Caco-2 (cell line): ENCODE results near the gene P2RX2. TPM values are rescaled to one million over a fixed set of nuclear protein-coding genes. Genes with fewer than 3 reads are reported as not detected.

Experiments used
- BruUV-seq: library from RNA; stranded (reverse); fragments of 400-500 nt; replicated peaks from 2 replicates; lab custom pipeline; 2021; lab: Mats Ljungman, UMichigan
- CTCF ChIA-PET: fragments of 300-600 bp; sonication (Branson Sonifier 250); formaldehyde crosslinking; loops from one replicate; lab custom pipeline; 2022; ENCODE audit warnings: antibody characterized with exemption; lab: Charles Lee
- POLR2A ChIA-PET: fragments of 300-600 bp; sonication (Branson Sonifier 250); formaldehyde crosslinking; loops from one replicate; lab custom pipeline; 2022; ENCODE audit warnings: antibody characterized with exemption; lab: Charles Lee
- DNase-seq, 2 experiments: peaks; one replicate each; pipeline versions ENCODE4 v3.0.0 to v3.0.0-alpha.2; 2020 to 2022
- H3K27me3 ChIP-seq: replicated peaks from 2 replicates; pipeline ENCODE4 v1.6.0; 2011; ENCODE audit warnings: low read length; ENCODE audit not compliant: control insufficient read depth, insufficient read depth
- H3K36me3 ChIP-seq: 2 replicates; pipeline ENCODE4 v1.5.1; 2011; ENCODE audit warnings: low read length; ENCODE audit not compliant: control insufficient read depth, insufficient read depth
- H3K4me1 ChIP-seq: fragments of 250-450 bp; sonication (Bioruptor Pico); 2 replicates; pipeline ENCODE4 v1.5.1; 2020; ENCODE audit warnings: mild to moderate bottlenecking
- H3K4me3 ChIP-seq: 2 replicates; pipeline ENCODE4 v1.5.1; 2011; ENCODE audit warnings: low read depth, mild to moderate bottlenecking, control low read depth, low read length
- H3K9me3 ChIP-seq: fragments of 250-450 bp; sonication (Bioruptor Pico); 2 replicates; pipeline ENCODE4 v1.5.1; 2020; ENCODE audit warnings: mild to moderate bottlenecking, moderate library complexity
- H3K27ac Mint-ChIP-seq: one replicate; pipeline ENCODE4 v1.8.0; 2022; ENCODE audit warnings: mixed read lengths; ENCODE audit not compliant: unreplicated experiment
- H3K27me3 Mint-ChIP-seq: one replicate; pipeline ENCODE4 v1.8.0; 2022; ENCODE audit warnings: mixed read lengths; ENCODE audit not compliant: insufficient read depth, unreplicated experiment
- H3K36me3 Mint-ChIP-seq: one replicate; pipeline ENCODE4 v1.8.0; 2022; ENCODE audit warnings: mild to moderate bottlenecking, mixed read lengths; ENCODE audit not compliant: insufficient read depth, unreplicated experiment
- H3K4me1 Mint-ChIP-seq: one replicate; pipeline ENCODE4 v1.8.0; 2022; ENCODE audit warnings: low read depth, mixed read lengths; ENCODE audit not compliant: unreplicated experiment
- H3K4me3 Mint-ChIP-seq: one replicate; pipeline ENCODE4 v1.8.0; 2022; ENCODE audit warnings: mild to moderate bottlenecking, moderate library complexity, mixed read lengths; ENCODE audit not compliant: unreplicated experiment
- H3K9me3 Mint-ChIP-seq: one replicate; pipeline ENCODE4 v1.8.0; 2022; ENCODE audit warnings: mixed read lengths; ENCODE audit not compliant: unreplicated experiment
- CTCF ChIP-seq, 2 experiments: fragments of 200-600 bp in 1 of 2; IDR thresholded peaks; 1 replicate in 1 of 2; 2 replicates in 1 of 2; pipeline versions ENCODE4 v1.5.1 to v1.8.0; 2011 to 2022; ENCODE audit warnings: antibody characterized with exemption in 1 of 2, control low read depth in 1 of 2, inconsistent platforms in 1 of 2, low read depth in 1 of 2, low read length in 1 of 2, mild to moderate bottlenecking in 1 of 2, moderate library complexity in 1 of 2; ENCODE audit not compliant: insufficient read depth in 1 of 2, severe bottlenecking in 1 of 2, unreplicated experiment in 1 of 2
- intact Hi-C: fragments of 100-400 bp; cut with micrococcal nuclease; formaldehyde crosslinking; loops from one replicate; pipeline ENCODE4 v1.10.0; 2022; ENCODE audit not compliant: unreplicated experiment
- total RNA-seq: library from RNA; stranded (reverse); gene quantifications from 2 replicates; pipeline ENCODE4 v1.2.3, GENCODE V29; 2022

The P2RX2 gene
- total RNA-seq, 1 experiment from 2014 or later: not detected

- no peaks in the 10 kb centered on the region for H3K9me3 ChIP-seq
- Mint-ChIP-seq H3K4me3 (no peak overlapping the region), H3K4me1 (no peaks in the 10 kb centered on the region), H3K9me3 (no peaks in the 10 kb centered on the region), H3K27me3 (no peaks in the 10 kb centered on the region), H3K36me3 (peaks cover 81% of the 10 kb centered on the region), H3K27ac (no peak overlapping the region)
- peaks cover 5% of the 10 kb centered on the region for H3K36me3 ChIP-seq
- no peak for DNase-seq
- no peak for TF ChIP-seq CTCF (IDR thresholded peaks at IDR 0.05; ENCODE audit: insufficient read depth in 1 of 2, low read depth in 1 of 2, low read length in 1 of 2, severe bottlenecking in 1 of 2, unreplicated experiment in 1 of 2)
- H3K27me3 ChIP-seq: no peaks in the 10 kb centered on the region
- H3K4me1 ChIP-seq: no peaks in the 10 kb centered on the region
- intact Hi-C loops: no loop called here
- POLR2A ChIA-PET: no interaction called here
- BruUV-seq: no TSS peak
- CTCF ChIA-PET: no interaction called here
- H3K4me3 ChIP-seq: no peak overlapping the region
Measured at GRCh38 chr12:132661972-132662371, 43.4 kb downstream of the P2RX2 start.

GRCh38 chr12:132662901-132663755 lies 44.6 kb downstream of the P2RX2 start:
- intact Hi-C loops: no loop called here
- Mint-ChIP-seq H3K27ac (no peak overlapping the region), H3K36me3 (peaks cover 81% of the 10 kb centered on the region), H3K9me3 (no peaks in the 10 kb centered on the region), H3K4me3 (no peak overlapping the region), H3K4me1 (no peaks in the 10 kb centered on the region), H3K27me3 (no peaks in the 10 kb centered on the region)
- TF ChIP-seq CTCF (IDR thresholded peaks at IDR 0.05; ENCODE audit: insufficient read depth in 1 of 2, low read depth in 1 of 2, low read length in 1 of 2, severe bottlenecking in 1 of 2, unreplicated experiment in 1 of 2): no peak
- Histone ChIP-seq H3K36me3 (peaks cover 5% of the 10 kb centered on the region), H3K4me1 (no peaks in the 10 kb centered on the region), H3K4me3 (no peak overlapping the region), H3K9me3 (no peaks in the 10 kb centered on the region), H3K27me3 (no peaks in the 10 kb centered on the region)
- ChIA-PET POLR2A (no interaction called here), CTCF (no interaction called here)
- no peak for DNase-seq
- BruUV-seq: no TSS peak

GRCh38 chr12:132664206-132665148 lies 45.9 kb downstream of the P2RX2 start:
- Histone ChIP-seq H3K9me3 (no peaks in the 10 kb centered on the region), H3K36me3 (peaks cover 3% of the 10 kb centered on the region), H3K27me3 (no peaks in the 10 kb centered on the region), H3K4me1 (no peaks in the 10 kb centered on the region), H3K4me3 (no peak overlapping the region)
- CTCF ChIA-PET: no interaction called here
- no peaks in the 10 kb centered on the region for H3K27me3 Mint-ChIP-seq
- no peak overlapping the region for H3K27ac Mint-ChIP-seq
- no peak overlapping the region for H3K4me3 Mint-ChIP-seq
- TF ChIP-seq CTCF (IDR thresholded peaks at IDR 0.05; ENCODE audit: insufficient read depth in 1 of 2, low read depth in 1 of 2, low read length in 1 of 2, severe bottlenecking in 1 of 2, unreplicated experiment in 1 of 2): no peak
- BruUV-seq: no TSS peak
- H3K4me1 Mint-ChIP-seq: no peaks in the 10 kb centered on the region
- H3K9me3 Mint-ChIP-seq: no peaks in the 10 kb centered on the region
- H3K36me3 Mint-ChIP-seq: peaks cover 81% of the 10 kb centered on the region
- intact Hi-C loops: no loop called here
- DNase-seq: no peak
- POLR2A ChIA-PET: no interaction called here
